SK-N-SH (cell line): Measurements from ENCODE around the gene SIGLEC10. TPM values are rescaled to one million over a fixed set of nuclear protein-coding genes. Genes with fewer than 3 reads are reported as not detected.

Experiments used
- CTCF ChIA-PET: fragments of 300-600, 350-600 bp; formaldehyde crosslinking; extraction: SDS; loops from one replicate; lab custom pipeline; 2021; lab: Yijun Ruan, JAX
- POLR2A ChIA-PET: fragments of 350-600 bp; sonication (Branson Sonifier 250); formaldehyde crosslinking; extraction: SDS; loops from one replicate; lab custom pipeline; 2020; ENCODE audit warnings: antibody characterized with exemption, inconsistent platforms; lab: Yijun Ruan, JAX
- DNase-seq: peaks from one replicate; pipeline ENCODE4 v3.0.0; 2012
- H2AFZ ChIP-seq: fragments of 200-600 bp; sonication (generic); 2 replicates; pipeline ENCODE4 v1.8.1; 2016; ENCODE audit warnings: antibody characterized with exemption, mild to moderate bottlenecking, low read depth
- H3F3A ChIP-seq: fragments of 200-600 bp; sonication (generic); replicated peaks from 2 replicates; pipeline ENCODE3; 2016; ENCODE audit warnings: antibody characterized with exemption, mild to moderate bottlenecking; ENCODE audit not compliant: insufficient read depth
- H3K27ac ChIP-seq, 2 experiments: fragments of 200-500 bp in 1 of 2; fragments of 200-600 bp in 1 of 2; sonication (Bioruptor generic) in 1 of 2; sonication (generic), shearing (Covaris generic) in 1 of 2; 2 replicates each; pipeline versions ENCODE4 v1.5.1 to v1.6.1; 2014 to 2016; ENCODE audit warnings: low read depth in 2 of 2, inconsistent platforms in 1 of 2, low read length in 1 of 2, mild to moderate bottlenecking in 1 of 2, mixed read lengths in 1 of 2
- H3K27me3 ChIP-seq: fragments of 200-600 bp; sonication (generic), shearing (Covaris generic); 2 replicates; pipeline ENCODE4 v1.6.1; 2016; ENCODE audit warnings: mixed run types; ENCODE audit not compliant: insufficient read depth
- H3K36me3 ChIP-seq, 2 experiments: fragments of 200-500 bp in 1 of 2; fragments of 200-600 bp in 1 of 2; sonication (Bioruptor generic) in 1 of 2; sonication (generic) in 1 of 2; replicated peaks in 1 of 2; 2 replicates each; pipeline versions ENCODE3 to v1.5.1; 2014 to 2016; ENCODE audit warnings: low read length in 1 of 2, mild to moderate bottlenecking in 1 of 2; ENCODE audit not compliant: insufficient read depth in 2 of 2, control insufficient read depth in 1 of 2
- H3K4me1 ChIP-seq, 2 experiments: fragments of 200-500 bp in 1 of 2; fragments of 200-600 bp in 1 of 2; sonication (Bioruptor generic) in 1 of 2; sonication (generic), shearing (Covaris generic) in 1 of 2; 2 replicates each; pipeline versions ENCODE4 v1.5.1 to v1.6.1; 2014 to 2016; ENCODE audit warnings: low read depth in 1 of 2, low read length in 1 of 2, mixed run types in 1 of 2; ENCODE audit not compliant: insufficient read depth in 2 of 2, control insufficient read depth in 1 of 2
- H3K4me2 ChIP-seq: fragments of 200-600 bp; sonication (generic), shearing (Covaris generic); 2 replicates; pipeline ENCODE4 v1.6.1; 2017; ENCODE audit warnings: mixed run types
- H3K4me3 ChIP-seq, 2 experiments: fragments of 200-500 bp in 1 of 2; fragments of 200-600 bp in 1 of 2; sonication (Bioruptor generic) in 1 of 2; sonication (generic), shearing (Covaris generic) in 1 of 2; 2 replicates each; pipeline versions ENCODE4 v1.5.1 to v1.8.1; 2014 to 2016; ENCODE audit warnings: low read depth in 2 of 2, inconsistent platforms in 1 of 2, low read length in 1 of 2, mild to moderate bottlenecking in 1 of 2, mixed read lengths in 1 of 2, moderate library complexity in 1 of 2
- H3K79me2 ChIP-seq: fragments of 200-600 bp; sonication (generic); 2 replicates; pipeline ENCODE4 v1.8.1; 2017; ENCODE audit warnings: mild to moderate bottlenecking; ENCODE audit not compliant: insufficient read depth
- H3K9ac ChIP-seq: fragments of 200-600 bp; sonication (generic); 2 replicates; pipeline ENCODE4 v1.6.1; 2017; ENCODE audit warnings: mixed run types
- H3K9me2 ChIP-seq: fragments of 200-600 bp; sonication (generic); 2 replicates; pipeline ENCODE4 v1.6.1; 2017; ENCODE audit warnings: mixed run types
- H3K9me3 ChIP-seq: fragments of 200-600 bp; sonication (generic); 2 replicates; pipeline ENCODE4 v1.6.1; 2017; ENCODE audit warnings: mixed run types, mild to moderate bottlenecking, moderate library complexity
- H4K20me1 ChIP-seq: fragments of 200-600 bp; sonication (generic); 2 replicates; pipeline ENCODE4 v1.6.1; 2017; ENCODE audit warnings: mild to moderate bottlenecking, mixed run types; ENCODE audit not compliant: insufficient read depth
- ELF1 ChIP-seq: IDR thresholded peaks from 2 replicates; pipeline ENCODE4 v1.4.0; 2012
- EZH2phosphoT487 ChIP-seq: fragments of 200-600 bp; sonication (generic); IDR thresholded peaks from 2 replicates; pipeline ENCODE4 v1.6.1; 2017; ENCODE audit warnings: low read depth, mixed run types, mild to moderate bottlenecking, antibody characterized with exemption, moderate library complexity, borderline replicate concordance
- FOSL2 ChIP-seq: IDR thresholded peaks from 2 replicates; pipeline ENCODE4 v1.4.0; 2012; ENCODE audit warnings: low read depth, mild to moderate bottlenecking, moderate library complexity, borderline replicate concordance
- FOXJ3 ChIP-seq: sonication (generic); formaldehyde crosslinking; IDR thresholded peaks from 2 replicates; pipeline ENCODE4 v1.5.1; 2020; ENCODE audit warnings: mild to moderate bottlenecking, missing genetic modification reagents
- FOXM1 ChIP-seq: IDR thresholded peaks from 2 replicates; pipeline ENCODE4 v1.4.0; 2012; ENCODE audit warnings: low read depth, mild to moderate bottlenecking
- GABPA ChIP-seq: IDR thresholded peaks from 2 replicates; pipeline ENCODE4 v1.4.0; 2012; ENCODE audit warnings: low read depth, mild to moderate bottlenecking
- GATA2 ChIP-seq: sonication (generic); formaldehyde crosslinking; IDR thresholded peaks from 2 replicates; pipeline ENCODE4 v1.5.0; 2020; ENCODE audit warnings: mild to moderate bottlenecking, missing genetic modification reagents
- JUND ChIP-seq: IDR thresholded peaks from 2 replicates; pipeline ENCODE4 v1.4.0; 2012
- MEF2A ChIP-seq: IDR thresholded peaks from 2 replicates; pipeline ENCODE4 v1.4.0; 2012; ENCODE audit warnings: low read depth, borderline replicate concordance
- POLR2AphosphoS5 ChIP-seq: IDR thresholded peaks from 2 replicates; pipeline ENCODE4 v1.6.1; 2012; ENCODE audit warnings: low read depth, low read length
- RAD21 ChIP-seq: IDR thresholded peaks from 2 replicates; pipeline ENCODE4 v1.6.1; 2012; ENCODE audit warnings: mild to moderate bottlenecking, low read length
- RFX5 ChIP-seq: IDR thresholded peaks from 2 replicates; pipeline ENCODE4 v1.6.1; 2012; ENCODE audit warnings: mild to moderate bottlenecking, improper control_type of control experiment, low read length
- RXRA ChIP-seq: IDR thresholded peaks from 2 replicates; pipeline ENCODE4 v1.4.0; 2012; ENCODE audit warnings: low read depth, mild to moderate bottlenecking, borderline replicate concordance
- SIN3A ChIP-seq: IDR thresholded peaks from 2 replicates; pipeline ENCODE4 v1.6.1; 2012; ENCODE audit warnings: low read depth, mild to moderate bottlenecking, low read length, moderate library complexity, borderline replicate concordance
- SMC3 ChIP-seq: IDR thresholded peaks from 2 replicates; pipeline ENCODE4 v1.6.1; 2012; ENCODE audit warnings: low read depth, low read length, improper control_type of control experiment
- TEAD4 ChIP-seq: IDR thresholded peaks from 2 replicates; pipeline ENCODE4 v1.4.0; 2012; ENCODE audit warnings: mild to moderate bottlenecking, borderline replicate concordance; ENCODE audit not compliant: insufficient read depth
- WGBS: methylation state at CpG from one replicate; pipeline ENCODE4 v1.1.6; 2017; ENCODE audit warnings: low lambda C conversion rate; 5-methylcytosine and 5-hydroxymethylcytosine counted together
- polyA plus RNA-seq, 3 experiments: library from polyadenylated mRNA; depleted of rRNA; stranded (reverse); fragments of >200 nt; gene quantifications; 2 replicates each; pipeline ENCODE4 v1.2.3, GENCODE V29; 2012
- TF ChIP-seq, protein P1 (sequence below): IDR thresholded peaks from 2 replicates; pipeline ENCODE4 v1.4.0; 2012; ENCODE audit warnings: low read depth, borderline replicate concordance
- TF ChIP-seq, protein P2 (sequence below): fragments of 150-350 bp; IDR thresholded peaks from 2 replicates; pipeline ENCODE4 v1.6.1; 2016; ENCODE audit warnings: mild to moderate bottlenecking, low read depth, low read length
- TF ChIP-seq, protein P3 (sequence below): fragments of 200-600 bp; sonication (generic); IDR thresholded peaks from 2 replicates; pipeline ENCODE4 v1.6.1; 2017; ENCODE audit warnings: antibody characterized with exemption, mild to moderate bottlenecking, moderate library complexity
- TF ChIP-seq, protein P4 (sequence below): IDR thresholded peaks from 2 replicates; pipeline ENCODE4 v1.4.0; 2012; ENCODE audit warnings: low read depth
- TF ChIP-seq, protein P5 (sequence below): IDR thresholded peaks from 2 replicates; pipeline ENCODE4 v1.4.0; 2012; ENCODE audit warnings: low read depth, borderline replicate concordance

SIGLEC10 gene
- polyA plus RNA-seq, 1 of the 3 experiments (the other 2 are of a cell fraction), result not detected

DNA sequence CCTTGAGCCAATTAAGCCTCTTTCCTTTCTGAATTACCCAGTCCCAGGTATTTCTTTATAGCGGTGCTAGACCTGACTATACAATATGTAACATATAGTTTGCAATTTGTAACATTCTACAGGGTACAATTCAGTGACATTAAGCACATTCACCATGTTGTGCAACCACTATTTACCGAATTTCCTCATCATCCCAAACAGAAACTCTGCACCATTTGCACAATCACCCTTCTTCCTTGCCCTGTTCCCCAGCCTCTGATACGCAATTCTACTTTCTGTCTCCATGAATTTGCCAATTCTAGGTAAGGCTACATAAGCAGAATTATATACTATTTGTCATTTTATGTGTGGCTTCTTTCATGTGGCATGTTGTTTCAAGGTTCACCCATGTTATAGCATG, 13.7 kb upstream of the SIGLEC10 start:
- Histone ChIP-seq H3K27me3 (peaks cover 30% of the 10 kb centered on the region; the same call in 1 of the 2 replicates), H3K27ac (no peak overlapping the region), H2AFZ (no peak overlapping the region), H3K4me2 (no peak overlapping the region), H3K9ac (no peak overlapping the region), H3K79me2 (no peaks in the 10 kb centered on the region), H3F3A (no peaks in the 10 kb centered on the region), H3K9me3 (no peaks in the 10 kb centered on the region), H3K4me3 (no peak overlapping the region), H3K36me3 (no peaks in the 10 kb centered on the region), H4K20me1 (no peaks in the 10 kb centered on the region), H3K4me1 (no peaks in the 10 kb centered on the region), H3K9me2 (no peaks in the 10 kb centered on the region)
- 3% methylated on average over 3 of the region's 3 CpGs for WGBS
- DNase-seq, result no peak
- POLR2A ChIA-PET, result no interaction called here
- CTCF ChIA-PET, result no interaction called here
- TF ChIP-seq TEAD4 (no peak), RFX5 (no peak), EZH2phosphoT487 (no peak), GATA2 (CRISPR knock-in tag) (no peak)
- TF ChIP-seq, protein P1, sequence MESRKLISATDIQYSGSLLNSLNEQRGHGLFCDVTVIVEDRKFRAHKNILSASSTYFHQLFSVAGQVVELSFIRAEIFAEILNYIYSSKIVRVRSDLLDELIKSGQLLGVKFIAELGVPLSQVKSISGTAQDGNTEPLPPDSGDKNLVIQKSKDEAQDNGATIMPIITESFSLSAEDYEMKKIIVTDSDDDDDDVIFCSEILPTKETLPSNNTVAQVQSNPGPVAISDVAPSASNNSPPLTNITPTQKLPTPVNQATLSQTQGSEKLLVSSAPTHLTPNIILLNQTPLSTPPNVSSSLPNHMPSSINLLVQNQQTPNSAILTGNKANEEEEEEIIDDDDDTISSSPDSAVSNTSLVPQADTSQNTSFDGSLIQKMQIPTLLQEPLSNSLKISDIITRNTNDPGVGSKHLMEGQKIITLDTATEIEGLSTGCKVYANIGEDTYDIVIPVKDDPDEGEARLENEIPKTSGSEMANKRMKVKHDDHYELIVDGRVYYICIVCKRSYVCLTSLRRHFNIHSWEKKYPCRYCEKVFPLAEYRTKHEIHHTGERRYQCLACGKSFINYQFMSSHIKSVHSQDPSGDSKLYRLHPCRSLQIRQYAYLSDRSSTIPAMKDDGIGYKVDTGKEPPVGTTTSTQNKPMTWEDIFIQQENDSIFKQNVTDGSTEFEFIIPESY, result no peak

DNA sequence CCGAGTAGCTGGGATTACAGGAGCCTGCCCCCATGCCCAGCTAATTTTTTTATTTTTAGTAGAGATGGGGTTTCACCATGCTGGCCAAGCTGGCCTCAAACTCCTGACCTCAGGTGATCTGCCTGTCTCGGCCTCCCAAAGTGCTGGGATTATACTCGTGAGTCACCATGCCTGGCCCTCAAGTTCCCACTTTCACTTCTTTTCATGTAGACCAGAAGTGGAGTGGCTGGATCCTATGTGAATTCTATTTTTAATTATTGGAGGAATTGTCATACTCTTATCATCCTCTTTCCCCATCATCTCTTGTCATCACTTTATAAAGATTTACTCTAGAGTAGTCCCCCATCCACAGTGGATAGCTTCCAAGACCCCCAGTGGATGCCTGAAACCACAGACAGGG, 12.8 kb upstream of the SIGLEC10 start:
- no peaks in the 10 kb centered on the region for H4K20me1 ChIP-seq
- no peak for TF ChIP-seq JUND
- TF ChIP-seq MEF2A, result no peak
- TF ChIP-seq GATA2 (CRISPR knock-in tag), result no peak
- no peak for TF ChIP-seq FOXJ3 (CRISPR knock-in tag)
- no peak for TF ChIP-seq FOSL2
- TF ChIP-seq POLR2AphosphoS5, result no peak
- no peak for TF ChIP-seq SIN3A
- TF ChIP-seq GABPA, result no peak
- no peak for TF ChIP-seq FOXM1
- no peak for TF ChIP-seq RAD21
- TF ChIP-seq, protein P2, sequence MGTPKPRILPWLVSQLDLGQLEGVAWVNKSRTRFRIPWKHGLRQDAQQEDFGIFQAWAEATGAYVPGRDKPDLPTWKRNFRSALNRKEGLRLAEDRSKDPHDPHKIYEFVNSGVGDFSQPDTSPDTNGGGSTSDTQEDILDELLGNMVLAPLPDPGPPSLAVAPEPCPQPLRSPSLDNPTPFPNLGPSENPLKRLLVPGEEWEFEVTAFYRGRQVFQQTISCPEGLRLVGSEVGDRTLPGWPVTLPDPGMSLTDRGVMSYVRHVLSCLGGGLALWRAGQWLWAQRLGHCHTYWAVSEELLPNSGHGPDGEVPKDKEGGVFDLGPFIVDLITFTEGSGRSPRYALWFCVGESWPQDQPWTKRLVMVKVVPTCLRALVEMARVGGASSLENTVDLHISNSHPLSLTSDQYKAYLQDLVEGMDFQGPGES, result no peak
- TF ChIP-seq, protein P3, sequence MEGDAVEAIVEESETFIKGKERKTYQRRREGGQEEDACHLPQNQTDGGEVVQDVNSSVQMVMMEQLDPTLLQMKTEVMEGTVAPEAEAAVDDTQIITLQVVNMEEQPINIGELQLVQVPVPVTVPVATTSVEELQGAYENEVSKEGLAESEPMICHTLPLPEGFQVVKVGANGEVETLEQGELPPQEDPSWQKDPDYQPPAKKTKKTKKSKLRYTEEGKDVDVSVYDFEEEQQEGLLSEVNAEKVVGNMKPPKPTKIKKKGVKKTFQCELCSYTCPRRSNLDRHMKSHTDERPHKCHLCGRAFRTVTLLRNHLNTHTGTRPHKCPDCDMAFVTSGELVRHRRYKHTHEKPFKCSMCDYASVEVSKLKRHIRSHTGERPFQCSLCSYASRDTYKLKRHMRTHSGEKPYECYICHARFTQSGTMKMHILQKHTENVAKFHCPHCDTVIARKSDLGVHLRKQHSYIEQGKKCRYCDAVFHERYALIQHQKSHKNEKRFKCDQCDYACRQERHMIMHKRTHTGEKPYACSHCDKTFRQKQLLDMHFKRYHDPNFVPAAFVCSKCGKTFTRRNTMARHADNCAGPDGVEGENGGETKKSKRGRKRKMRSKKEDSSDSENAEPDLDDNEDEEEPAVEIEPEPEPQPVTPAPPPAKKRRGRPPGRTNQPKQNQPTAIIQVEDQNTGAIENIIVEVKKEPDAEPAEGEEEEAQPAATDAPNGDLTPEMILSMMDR, result no peak
- no peak for TF ChIP-seq RFX5
- no peak for TF ChIP-seq ELF1
- TF ChIP-seq RXRA, result no peak
- no peak for TF ChIP-seq SMC3
- TF ChIP-seq, protein P4, sequence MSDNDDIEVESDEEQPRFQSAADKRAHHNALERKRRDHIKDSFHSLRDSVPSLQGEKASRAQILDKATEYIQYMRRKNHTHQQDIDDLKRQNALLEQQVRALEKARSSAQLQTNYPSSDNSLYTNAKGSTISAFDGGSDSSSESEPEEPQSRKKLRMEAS, result no peak
- TF ChIP-seq, protein P5, sequence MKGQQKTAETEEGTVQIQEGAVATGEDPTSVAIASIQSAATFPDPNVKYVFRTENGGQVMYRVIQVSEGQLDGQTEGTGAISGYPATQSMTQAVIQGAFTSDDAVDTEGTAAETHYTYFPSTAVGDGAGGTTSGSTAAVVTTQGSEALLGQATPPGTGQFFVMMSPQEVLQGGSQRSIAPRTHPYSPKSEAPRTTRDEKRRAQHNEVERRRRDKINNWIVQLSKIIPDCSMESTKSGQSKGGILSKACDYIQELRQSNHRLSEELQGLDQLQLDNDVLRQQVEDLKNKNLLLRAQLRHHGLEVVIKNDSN, result no peak
- WGBS, result 0% methylated on average over 3 of the region's 3 CpGs
- ChIA-PET POLR2A (no interaction called here), CTCF (interaction anchor here (1.3 kb wide), 1 partner anchor 8 kb away, joined by 6 read pairs; no protein-coding TSS in a partner anchor)
- no peaks in the 10 kb centered on the region for H3F3A ChIP-seq
- no peak overlapping the region for H3K9ac ChIP-seq
- H3K36me3 ChIP-seq, result no peaks in the 10 kb centered on the region
- no peak overlapping the region for H2AFZ ChIP-seq
- H3K27me3 ChIP-seq, result peaks cover 27% of the 10 kb centered on the region
- H3K4me1 ChIP-seq, result no peaks in the 10 kb centered on the region
- no peaks in the 10 kb centered on the region for H3K9me3 ChIP-seq
- H3K27ac ChIP-seq, result no peak overlapping the region
- DNase-seq, result no peak
- H3K4me3 ChIP-seq, result no peak overlapping the region
- H3K9me2 ChIP-seq, result no peaks in the 10 kb centered on the region
- H3K4me2 ChIP-seq, result no peak overlapping the region
- no peaks in the 10 kb centered on the region for H3K79me2 ChIP-seq
